GM12865 (cell line): ENCODE results near the gene FOCAD.

Source experiments
- DNase-seq: peaks from one replicate; pipeline ENCODE4 v3.0.0; 2010; ENCODE audit warnings: low read depth
- H3K4me3 ChIP-seq: 2 replicates; pipeline ENCODE4 v1.5.1; 2011; ENCODE audit warnings: mild to moderate bottlenecking, low read depth, low read length, control low read depth
- CTCF ChIP-seq: IDR thresholded peaks from 2 replicates; pipeline ENCODE4 v1.5.1; 2011; ENCODE audit warnings: low read length, control low read depth, low read depth, inconsistent platforms; ENCODE audit not compliant: insufficient read depth; ENCODE audit errors: missing control alignments

FOCAD gene

GRCh38 chr9:20728493-20729220 is 44.6 kb downstream of the FOCAD start:
- TF ChIP-seq CTCF = no peak
- H3K4me3 ChIP-seq = no peak overlapping the region
- no peak for DNase-seq

- DNase-seq = no peak
- no peak overlapping the region for H3K4me3 ChIP-seq
- no peak for TF ChIP-seq CTCF
Measured at GRCh38 chr9:20729523-20729922, 45.5 kb downstream of the FOCAD start.

GRCh38 chr9:20732118-20732517 is 48.1 kb downstream of the FOCAD start:
- no peak for TF ChIP-seq CTCF
- no peak for DNase-seq
- H3K4me3 ChIP-seq = no peak overlapping the region

GRCh38 chr9:20734275-20734674 is 50.2 kb downstream of the FOCAD start:
- no peak for TF ChIP-seq CTCF
- DNase-seq = no peak
- no peak overlapping the region for H3K4me3 ChIP-seq

- TF ChIP-seq CTCF = no peak
- H3K4me3 ChIP-seq = no peak overlapping the region
- DNase-seq = no peak
Measured at GRCh38 chr9:20740304-20740703, 56.2 kb downstream of the FOCAD start.

- H3K4me3 ChIP-seq = no peak overlapping the region
- DNase-seq = no peak
- no peak for TF ChIP-seq CTCF
Measured at GRCh38 chr9:20740929-20741582, 57.0 kb downstream of the FOCAD start.
